ENCODE measurements around the gene PSD.

- TF ChIP-seq, protein P1, sequence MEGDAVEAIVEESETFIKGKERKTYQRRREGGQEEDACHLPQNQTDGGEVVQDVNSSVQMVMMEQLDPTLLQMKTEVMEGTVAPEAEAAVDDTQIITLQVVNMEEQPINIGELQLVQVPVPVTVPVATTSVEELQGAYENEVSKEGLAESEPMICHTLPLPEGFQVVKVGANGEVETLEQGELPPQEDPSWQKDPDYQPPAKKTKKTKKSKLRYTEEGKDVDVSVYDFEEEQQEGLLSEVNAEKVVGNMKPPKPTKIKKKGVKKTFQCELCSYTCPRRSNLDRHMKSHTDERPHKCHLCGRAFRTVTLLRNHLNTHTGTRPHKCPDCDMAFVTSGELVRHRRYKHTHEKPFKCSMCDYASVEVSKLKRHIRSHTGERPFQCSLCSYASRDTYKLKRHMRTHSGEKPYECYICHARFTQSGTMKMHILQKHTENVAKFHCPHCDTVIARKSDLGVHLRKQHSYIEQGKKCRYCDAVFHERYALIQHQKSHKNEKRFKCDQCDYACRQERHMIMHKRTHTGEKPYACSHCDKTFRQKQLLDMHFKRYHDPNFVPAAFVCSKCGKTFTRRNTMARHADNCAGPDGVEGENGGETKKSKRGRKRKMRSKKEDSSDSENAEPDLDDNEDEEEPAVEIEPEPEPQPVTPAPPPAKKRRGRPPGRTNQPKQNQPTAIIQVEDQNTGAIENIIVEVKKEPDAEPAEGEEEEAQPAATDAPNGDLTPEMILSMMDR (IDR thresholded peaks at IDR 0.05; ENCODE audit: low read depth, low read length, poor library complexity, severe bottlenecking): no peak
- TF ChIP-seq EZH2phosphoT487 (IDR thresholded peaks at IDR 0.05; ENCODE audit: borderline replicate concordance, low read length): no peak
Observed at GRCh38 chr10:102389894-102390293, 28.7 kb downstream of the PSD start.

Measured in DOHH2 (cell line).